GM23248 (cell line): ENCODE data around the gene DHDH. TPM values are rescaled to one million over a fixed set of nuclear protein-coding genes. Genes with fewer than 3 reads are reported as not detected.

Experiments used
- DNase-seq: peaks from one replicate; pipeline ENCODE4 v3.0.0-alpha.2; 2015
- H2AFZ ChIP-seq: fragments of 200-600 bp; sonication (generic); 2 replicates; pipeline ENCODE4 v1.6.1; 2016; ENCODE audit warnings: antibody characterized with exemption
- H3F3A ChIP-seq: fragments of 200-600 bp; sonication (generic); 2 replicates; pipeline ENCODE4 v1.6.1; 2016; ENCODE audit warnings: mild to moderate bottlenecking, antibody characterized with exemption, mixed run types; ENCODE audit not compliant: insufficient read depth
- H3K27ac ChIP-seq: fragments of 200-600 bp; sonication (generic); 2 replicates; pipeline ENCODE4 v1.5.1; 2016; ENCODE audit warnings: mild to moderate bottlenecking
- H3K27me3 ChIP-seq: fragments of 200-600 bp; sonication (generic); replicated peaks from 2 replicates; pipeline ENCODE4 v1.6.1; 2016; ENCODE audit warnings: mild to moderate bottlenecking; ENCODE audit not compliant: insufficient read depth
- H3K36me3 ChIP-seq: fragments of 200-600 bp; sonication (generic); 2 replicates; pipeline ENCODE4 v1.6.1; 2016; ENCODE audit warnings: low read depth, mild to moderate bottlenecking
- H3K4me1 ChIP-seq: fragments of 200-600 bp; sonication (generic); 2 replicates; pipeline ENCODE4 v1.6.1; 2016; ENCODE audit warnings: mild to moderate bottlenecking; ENCODE audit not compliant: insufficient read depth
- H3K4me2 ChIP-seq: fragments of 200-600 bp; sonication (generic); one replicate; pipeline ENCODE4 v1.6.1; 2016; ENCODE audit warnings: mild to moderate bottlenecking; ENCODE audit not compliant: unreplicated experiment
- H3K4me3 ChIP-seq: fragments of 200-600 bp; sonication (generic); 2 replicates; pipeline ENCODE4 v1.5.1; 2016; ENCODE audit warnings: mild to moderate bottlenecking
- H3K79me2 ChIP-seq: fragments of 200-600 bp; sonication (generic); 2 replicates; pipeline ENCODE4 v1.6.1; 2016; ENCODE audit warnings: mild to moderate bottlenecking; ENCODE audit not compliant: insufficient read depth
- H3K9ac ChIP-seq: fragments of 200-600 bp; sonication (generic); 2 replicates; pipeline ENCODE4 v1.6.1; 2016; ENCODE audit warnings: mild to moderate bottlenecking
- H3K9me2 ChIP-seq: fragments of 200-600 bp; sonication (generic); 2 replicates; pipeline ENCODE4 v1.6.1; 2016; ENCODE audit warnings: mixed run types, mild to moderate bottlenecking, moderate library complexity; ENCODE audit not compliant: insufficient read depth
- H3K9me3 ChIP-seq: fragments of 200-600 bp; sonication (generic); one replicate; pipeline ENCODE4 v1.6.1; 2017; ENCODE audit warnings: low read depth
- H4K20me1 ChIP-seq: fragments of 200-600 bp; sonication (generic); 2 replicates; pipeline ENCODE4 v1.6.0; 2016; ENCODE audit not compliant: insufficient read depth
- EZH2 ChIP-seq: fragments of 200-600 bp; sonication (generic); IDR thresholded peaks from 2 replicates; pipeline ENCODE4 v1.6.1; 2018; ENCODE audit warnings: antibody characterized with exemption, mild to moderate bottlenecking; ENCODE audit not compliant: insufficient read depth, poor library complexity, severe bottlenecking
- EZH2phosphoT487 ChIP-seq: fragments of 200-600 bp; sonication (generic); IDR thresholded peaks from 2 replicates; pipeline ENCODE4 v1.6.1; 2018; ENCODE audit warnings: antibody characterized with exemption, moderate library complexity, mild to moderate bottlenecking, low read depth; ENCODE audit not compliant: insufficient read depth
- WGBS, 2 experiments: methylation state at CpG; one replicate each; pipeline ENCODE4 v1.1.6; 2015 to 2017; ENCODE audit warnings: low lambda C conversion rate in 2 of 2, low coverage in 1 of 2; ENCODE audit errors: missing lambda C conversion rate in 2 of 2; 5-methylcytosine and 5-hydroxymethylcytosine counted together
- in situ Hi-C: fragments of 300-500 bp; cut with MboI; formaldehyde crosslinking; loops from 2 replicates; pipeline ENCODE4 v1.15.0; 2020
- polyA plus RNA-seq: library from polyadenylated mRNA; unstranded; fragments of >200 nt; fragmentation: Nextera tagmentation; extraction: Ambion mirVana; gene quantifications from 2 replicates; pipeline ENCODE4 v1.2.1, GENCODE V29; 2016
- total RNA-seq: library from RNA; depleted of rRNA; stranded (reverse); fragments of >200 nt; shearing (Covaris generic); gene quantifications from 2 replicates; pipeline ENCODE4 v1.2.3, GENCODE V29; 2014

Gene DHDH
- total and polyA plus RNA-seq, 2 experiments from 2014 or later = not detected

DNA sequence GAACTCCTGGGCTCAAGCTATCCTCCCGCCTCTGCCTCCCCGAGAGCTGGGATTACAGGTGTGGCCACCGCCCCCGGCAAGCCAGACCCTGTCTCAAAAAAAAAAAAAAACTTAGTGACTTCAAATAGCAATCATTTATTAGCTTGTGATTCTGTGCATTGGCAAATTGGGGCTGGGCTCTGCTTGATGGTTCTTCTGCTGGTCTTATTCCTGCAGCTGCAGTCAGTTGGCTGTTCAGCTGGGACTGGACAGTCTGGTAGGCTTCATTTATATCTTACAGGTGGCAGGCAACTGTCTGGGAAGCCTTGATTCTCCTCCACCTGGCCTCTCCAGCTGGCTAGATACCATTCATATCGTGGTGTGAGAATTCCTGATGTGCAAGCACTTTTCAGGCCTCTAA is 7.4 kb downstream of the DHDH start:
- WGBS, 2 experiments = 68 to 73% methylated on average over 5 of the region's 5 CpGs
- no peaks in the 10 kb centered on the region for H3K4me1 ChIP-seq
- no peaks in the 10 kb centered on the region for H3K36me3 ChIP-seq

DNA sequence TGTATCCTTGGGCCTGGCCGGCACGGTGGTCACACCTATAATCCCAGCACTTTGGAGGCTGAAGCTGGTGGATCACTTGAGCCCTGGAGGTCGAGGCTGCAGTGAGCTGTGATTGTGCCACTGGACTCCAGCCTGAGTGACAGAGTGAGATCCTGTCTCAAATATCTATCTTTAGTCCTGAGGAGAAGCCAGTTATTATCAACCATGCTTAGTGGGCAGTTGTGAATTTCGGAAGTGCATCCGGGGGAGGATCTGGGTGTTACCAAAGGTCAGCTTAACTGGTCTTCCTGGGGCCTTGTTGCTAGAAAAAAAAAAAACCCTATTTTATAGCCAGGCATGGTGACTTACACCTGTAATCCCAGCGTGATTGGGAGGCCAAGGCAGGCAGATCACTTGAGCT is 9.6 kb downstream of the DHDH start:
- no peaks in the 10 kb centered on the region for H3K9me3 ChIP-seq

More for the DNA sequence above, 7.4 kb downstream of the DHDH start:
- no peak for DNase-seq
- no peak for TF ChIP-seq EZH2
- TF ChIP-seq EZH2phosphoT487 = no peak
- H3K4me3 ChIP-seq = no peak overlapping the region
- no peaks in the 10 kb centered on the region for H3K79me2 ChIP-seq
- no peak overlapping the region for H3K27ac ChIP-seq
- no peaks in the 10 kb centered on the region for H3K9me2 ChIP-seq
- H3K9ac ChIP-seq = no peak overlapping the region
- H2AFZ ChIP-seq = no peak overlapping the region
- no peaks in the 10 kb centered on the region for H4K20me1 ChIP-seq
- in situ Hi-C loops = no loop called here
- no peaks in the 10 kb centered on the region for H3K9me3 ChIP-seq
- no peaks in the 10 kb centered on the region for H3F3A ChIP-seq
- H3K4me2 ChIP-seq = no peak overlapping the region
- no peaks in the 10 kb centered on the region for H3K27me3 ChIP-seq

DNA sequence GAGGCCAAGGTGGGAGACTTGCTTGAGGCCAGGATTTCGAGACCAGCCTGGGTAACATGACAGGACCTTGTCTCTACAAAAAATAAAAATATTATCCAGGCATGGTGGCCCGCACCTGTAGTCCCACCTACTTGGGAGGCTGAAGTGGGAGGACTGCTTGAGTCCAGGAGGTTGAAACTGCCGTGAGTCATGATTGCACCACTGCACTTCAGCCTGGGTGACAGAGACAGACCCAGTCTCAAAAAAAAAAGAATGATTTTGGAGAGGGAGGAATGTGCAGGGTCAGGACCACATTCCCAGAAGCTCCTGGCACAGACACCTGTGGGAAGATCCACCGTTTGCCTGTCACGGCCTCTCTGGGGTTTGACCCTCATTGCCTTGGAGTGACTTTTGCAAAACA is 11.9 kb downstream of the DHDH start:
- Histone ChIP-seq H3K4me2 (no peak overlapping the region), H3K27me3 (no peaks in the 10 kb centered on the region), H3K4me3 (no peak overlapping the region), H4K20me1 (no peaks in the 10 kb centered on the region), H3K79me2 (no peaks in the 10 kb centered on the region), H3K9ac (no peak overlapping the region), H3K27ac (no peak overlapping the region), H3K9me2 (no peaks in the 10 kb centered on the region), H2AFZ (no peak overlapping the region), H3K36me3 (no peaks in the 10 kb centered on the region), H3F3A (no peaks in the 10 kb centered on the region), H3K4me1 (no peaks in the 10 kb centered on the region), H3K9me3 (no peaks in the 10 kb centered on the region)
- peak; percentile 18 for DNase-seq
- WGBS, 2 experiments = 68 to 76% methylated on average over 4 to 5 of the region's 5 CpGs
- in situ Hi-C loops = no loop called here
- TF ChIP-seq EZH2 = no peak
- no peak for TF ChIP-seq EZH2phosphoT487

More for the DNA sequence above, 9.6 kb downstream of the DHDH start:
- Histone ChIP-seq H3K4me1 (no peaks in the 10 kb centered on the region), H4K20me1 (no peaks in the 10 kb centered on the region), H3F3A (no peaks in the 10 kb centered on the region), H2AFZ (no peak overlapping the region), H3K9ac (no peak overlapping the region), H3K79me2 (no peaks in the 10 kb centered on the region), H3K36me3 (no peaks in the 10 kb centered on the region), H3K9me2 (no peaks in the 10 kb centered on the region), H3K4me3 (no peak overlapping the region), H3K4me2 (no peak overlapping the region), H3K27me3 (no peaks in the 10 kb centered on the region), H3K27ac (no peak overlapping the region)
- 83% methylated on average over 6 of the region's 6 CpGs for WGBS, 2 experiments
- in situ Hi-C loops = no loop called here
- DNase-seq = no peak
- TF ChIP-seq EZH2 (no peak), EZH2phosphoT487 (no peak)

DNA sequence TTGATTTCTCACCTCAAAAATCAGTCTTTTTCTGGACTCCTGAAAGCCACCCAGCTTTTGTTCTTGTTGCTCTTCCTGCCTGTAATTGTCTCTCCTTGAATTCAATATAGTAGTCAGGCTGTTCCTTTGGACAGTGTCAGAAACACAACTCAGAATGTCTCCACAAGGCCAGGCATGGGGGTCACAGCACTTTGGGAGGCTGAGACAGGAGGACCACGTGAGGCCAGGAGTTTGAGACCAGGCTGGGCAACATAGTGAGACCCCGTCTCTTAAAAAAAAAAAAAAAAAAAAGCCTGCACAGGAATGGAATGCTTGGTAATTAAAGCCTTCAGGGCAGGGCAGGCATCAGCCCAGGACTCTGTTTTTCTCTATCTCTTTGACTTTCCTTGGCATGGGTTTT is 12.3 kb downstream of the DHDH start:
- Histone ChIP-seq H3K4me3 (no peak overlapping the region), H4K20me1 (no peaks in the 10 kb centered on the region), H3K9me2 (no peaks in the 10 kb centered on the region), H3K9me3 (no peaks in the 10 kb centered on the region), H3K4me2 (no peak overlapping the region), H3K79me2 (no peaks in the 10 kb centered on the region), H3K9ac (no peak overlapping the region), H2AFZ (no peak overlapping the region), H3K36me3 (no peaks in the 10 kb centered on the region), H3F3A (no peaks in the 10 kb centered on the region), H3K27me3 (no peaks in the 10 kb centered on the region), H3K27ac (no peak overlapping the region), H3K4me1 (no peaks in the 10 kb centered on the region)
- TF ChIP-seq EZH2 = no peak
- TF ChIP-seq EZH2phosphoT487 = no peak
- no peak for DNase-seq
- in situ Hi-C loops = no loop called here
- 32 to 37% methylated on average over 2 of the region's 2 CpGs for WGBS, 2 experiments
